SKM-1 treated with dmso at 0.1 percent for 144 hours (cell line): ENCODE measurements around the gene DDHD1.

Source experiments
- DNase-seq: peaks from one replicate; lab custom pipeline; 2025; ENCODE audit not compliant: unreplicated experiment; lab: John Stamatoyannopoulos, UW

The DDHD1 gene

GRCh38 chr14:53001787-53002378 is 151.2 kb downstream of the DDHD1 start:
- no peak for DNase-seq

- no peak for DNase-seq
Measured at GRCh38 chr14:52998376-52999015, 154.6 kb downstream of the DDHD1 start.

- DNase-seq: no peak
Measured at GRCh38 chr14:52996493-52996892, 156.6 kb downstream of the DDHD1 start.

- no peak for DNase-seq
Measured at GRCh38 chr14:52995998-52996397, 157.1 kb downstream of the DDHD1 start.

GRCh38 chr14:52992236-52992870 is 160.8 kb downstream of the DDHD1 start:
- DNase-seq: no peak

GRCh38 chr14:52988139-52988538 is 165.0 kb downstream of the DDHD1 start:
- DNase-seq: no peak

GRCh38 chr14:52987514-52987913 is 165.6 kb downstream of the DDHD1 start:
- no peak for DNase-seq

- DNase-seq: no peak
Measured at GRCh38 chr14:52987042-52987441, 166.1 kb downstream of the DDHD1 start.
